Naive thymus-derived CD4-positive, alpha-beta T cell (primary cell): ENCODE data around the gene USP3. TPM values are rescaled to one million over a fixed set of nuclear protein-coding genes. Genes with fewer than 3 reads are reported as not detected.

ENCODE experiments used
- ATAC-seq: fragments of 150-1000 bp; cut with Tn5 transposase; 2 replicates; pipeline ENCODE4 v1.10.0; 2021; ENCODE audit warnings: mild to moderate bottlenecking, moderate library complexity
- CTCF ChIA-PET: fragments of 350-600 bp; sonication (Branson Sonifier 250); formaldehyde crosslinking; loops from one replicate; lab custom pipeline; 2021; ENCODE audit warnings: antibody characterized with exemption; lab: Charles Lee
- POLR2A ChIA-PET: fragments of 350-600 bp; sonication (Branson Sonifier 250); formaldehyde crosslinking; loops from one replicate; lab custom pipeline; 2021; ENCODE audit warnings: antibody characterized with exemption, inconsistent platforms; lab: Charles Lee
- DNase-seq, 9 donors: peaks; one replicate each; pipeline versions ENCODE4 v3.0.0 to v3.0.0-alpha.2; 2020 to 2022; ENCODE audit warnings: mixed read lengths in 1 of 9
- H3K27ac ChIP-seq: one replicate; pipeline ENCODE4 v1.7.0; 2013; ENCODE audit warnings: mild to moderate bottlenecking, low read depth, low read length, moderate library complexity
- H3K27me3 ChIP-seq, 2 donors: one replicate each; pipeline ENCODE4 v1.7.0; 2013; ENCODE audit warnings: low read length in 2 of 2, mild to moderate bottlenecking in 2 of 2, moderate library complexity in 2 of 2; ENCODE audit not compliant: control insufficient read depth in 2 of 2, insufficient read depth in 2 of 2
- H3K36me3 ChIP-seq, 3 experiments: 1 replicate in 2 of 3; 2 replicates in 1 of 3; pipeline ENCODE4 v1.7.0; 2013; ENCODE audit warnings: low read length in 3 of 3, mild to moderate bottlenecking in 3 of 3, moderate library complexity in 1 of 3; ENCODE audit not compliant: insufficient read depth in 3 of 3, control insufficient read depth in 2 of 3
- H3K4me1 ChIP-seq, 2 donors: one replicate each; pipeline ENCODE4 v1.7.0; 2013; ENCODE audit warnings: low read length in 2 of 2, mild to moderate bottlenecking in 2 of 2, moderate library complexity in 1 of 2; ENCODE audit not compliant: control insufficient read depth in 2 of 2, insufficient read depth in 2 of 2
- H3K4me3 ChIP-seq: 2 replicates; pipeline ENCODE4 v1.7.0; 2013; ENCODE audit warnings: mild to moderate bottlenecking, low read length
- H3K9me3 ChIP-seq, 3 experiments: 1 replicate in 2 of 3; 2 replicates in 1 of 3; pipeline ENCODE4 v1.7.0; 2013; ENCODE audit warnings: low read length in 3 of 3; ENCODE audit not compliant: control insufficient read depth in 2 of 3
- H3K27ac Mint-ChIP-seq, 9 donors: one replicate each; pipeline ENCODE4 v1.8.0; 2020 to 2022; ENCODE audit warnings: mixed read lengths in 9 of 9, mild to moderate bottlenecking in 8 of 9, moderate library complexity in 5 of 9, inconsistent platforms in 2 of 9
- H3K27me3 Mint-ChIP-seq, 5 donors: one replicate each; pipeline ENCODE4 v1.8.0; 2021 to 2022; ENCODE audit warnings: mixed read lengths in 5 of 5, mild to moderate bottlenecking in 1 of 5
- H3K36me3 Mint-ChIP-seq, 5 donors: one replicate each; pipeline ENCODE4 v1.8.0; 2020 to 2022; ENCODE audit warnings: mixed read lengths in 5 of 5, mild to moderate bottlenecking in 3 of 5, inconsistent platforms in 1 of 5
- H3K4me1 Mint-ChIP-seq, 7 donors: one replicate each; pipeline ENCODE4 v1.8.0; 2020 to 2022; ENCODE audit warnings: mixed read lengths in 7 of 7, mild to moderate bottlenecking in 3 of 7, inconsistent platforms in 1 of 7
- H3K4me3 Mint-ChIP-seq, 10 donors: one replicate each; pipeline ENCODE4 v1.8.0; 2020 to 2022; ENCODE audit warnings: mild to moderate bottlenecking in 10 of 10, mixed read lengths in 10 of 10, moderate library complexity in 6 of 10, inconsistent platforms in 2 of 10
- H3K9me3 Mint-ChIP-seq, 11 donors: one replicate each; pipeline ENCODE4 v1.8.0; 2020 to 2022; ENCODE audit warnings: mixed read lengths in 11 of 11, mild to moderate bottlenecking in 4 of 11, inconsistent platforms in 1 of 11, moderate library complexity in 1 of 11
- intact Hi-C, 2 donors: fragments of 100-400 bp; cut with micrococcal nuclease; formaldehyde crosslinking; loops; one replicate each; pipeline ENCODE4 v1.15.1; 2023
- polyA plus RNA-seq, 2 donors: library from polyadenylated mRNA; unstranded; fragments of 300-500 nt; fragmentation: Illumina TruSeq; gene quantifications; one replicate each; pipeline ENCODE4 v1.2.3, GENCODE V29; 2021
- total RNA-seq, 6 experiments: library from RNA in 5 of 6; stranded (reverse) in 5 of 6; gene quantifications; 1 replicate in 5 of 6; 2 replicates in 1 of 6; pipeline ENCODE4 v1.2.3 and lab custom pipeline; 2021 to 2026

The USP3 gene
- total and polyA plus RNA-seq, 7 experiments from 2014 or later = 53.3 to 288 (median 140) TPM

GRCh38 chr15:63512148-63512547 is 7.8 kb downstream of the USP3 start:
- DNase-seq (no peak), ATAC-seq (no peak)
- Mint-ChIP-seq H3K27ac (peak overlapping the region in 8 of 9 donors; percentile 56 to 92 (median 86)), H3K4me3 (peak overlapping the region; percentile 12 to 77 (median 74)), H3K27me3 (no peaks in the 10 kb centered on the region), H3K36me3 (peaks cover 0 to 3% (median 0%) of the 10 kb centered on the region in 5 donors), H3K9me3 (no peaks in the 10 kb centered on the region), H3K4me1 (peaks cover 67 to 98% (median 96%) of the 10 kb centered on the region in 7 donors)
- Histone ChIP-seq H3K36me3 (no peaks in the 10 kb centered on the region), H3K27me3 (no peaks in the 10 kb centered on the region), H3K4me3 (no peak overlapping the region), H3K27ac (peak overlapping the region; percentile 57), H3K9me3 (no peaks in the 10 kb centered on the region), H3K4me1 (peaks cover 65 to 87% of the 10 kb centered on the region in 2 donors)
- intact Hi-C loops = loop anchor here in 1 of 2 donors (1.0 kb wide), 1 partner anchor 8 kb away; the partner anchor contains the start of gene USP3
- CTCF ChIA-PET = interaction anchor here (0.9 to 1.2 kb wide), 2 partner anchors 26 to 49 kb away, joined by 3 to 4 read pairs; no protein-coding TSS in a partner anchor
- POLR2A ChIA-PET = interaction anchor here (0.5 to 3.6 kb wide), 7 partner anchors 7 to 80 kb away, joined by 3 to 28 read pairs (median 5); partner anchors contain the start of gene USP3

DNA sequence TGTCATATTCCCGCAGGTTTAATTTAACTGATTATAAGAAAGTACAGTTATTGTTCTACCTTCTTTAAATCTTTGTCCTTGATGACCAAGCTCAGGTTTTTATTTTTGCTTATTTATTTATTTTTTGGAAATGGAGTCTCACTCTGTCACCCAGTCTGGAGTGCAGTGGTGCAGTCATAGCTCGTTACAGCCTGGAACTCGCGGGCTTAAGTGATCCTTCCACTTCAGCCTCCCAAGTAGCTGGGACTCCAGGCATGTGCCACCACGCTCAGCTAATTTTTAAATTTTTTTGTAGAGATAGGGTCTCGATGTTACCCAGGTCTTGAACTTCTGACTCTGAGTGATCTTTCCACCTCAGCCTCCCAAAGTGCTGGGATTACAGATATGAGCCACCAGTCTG is 8.9 kb downstream of the USP3 start:
- no peak overlapping the region for H3K4me3 ChIP-seq
- Mint-ChIP-seq H3K27ac (peak overlapping the region in 8 of 9 donors; percentile 48 to 92 (median 80)), H3K36me3 (peaks cover 0 to 3% (median 0%) of the 10 kb centered on the region in 5 donors), H3K4me3 (peak overlapping the region in 8 of 10 donors; percentile 20 to 80 (median 54)), H3K4me1 (peaks cover 64 to 99% (median 97%) of the 10 kb centered on the region in 7 donors), H3K9me3 (no peaks in the 10 kb centered on the region), H3K27me3 (no peaks in the 10 kb centered on the region)
- peak overlapping the region; percentile 57 for H3K27ac ChIP-seq
- POLR2A ChIA-PET = interaction anchor here (0.5 to 3.6 kb wide), 7 partner anchors 8 to 46 kb away, joined by 3 to 28 read pairs (median 4); partner anchors contain the start of gene USP3
- H3K27me3 ChIP-seq = no peaks in the 10 kb centered on the region
- intact Hi-C loops = no loop called here
- DNase-seq = no peak
- no peak for ATAC-seq
- peaks cover 65 to 89% of the 10 kb centered on the region in 2 donors for H3K4me1 ChIP-seq
- CTCF ChIA-PET = interaction anchor here (1.0 to 2.5 kb wide), 5 partner anchors 8 to 39 kb away, joined by 3 to 12 read pairs (median 4); no protein-coding TSS in a partner anchor
- no peaks in the 10 kb centered on the region for H3K9me3 ChIP-seq
- no peaks in the 10 kb centered on the region for H3K36me3 ChIP-seq

- H3K27me3 Mint-ChIP-seq = no peaks in the 10 kb centered on the region
These were observed 9.3 kb downstream of the USP3 start for GRCh38 chr15:63513728-63514127.

DNA sequence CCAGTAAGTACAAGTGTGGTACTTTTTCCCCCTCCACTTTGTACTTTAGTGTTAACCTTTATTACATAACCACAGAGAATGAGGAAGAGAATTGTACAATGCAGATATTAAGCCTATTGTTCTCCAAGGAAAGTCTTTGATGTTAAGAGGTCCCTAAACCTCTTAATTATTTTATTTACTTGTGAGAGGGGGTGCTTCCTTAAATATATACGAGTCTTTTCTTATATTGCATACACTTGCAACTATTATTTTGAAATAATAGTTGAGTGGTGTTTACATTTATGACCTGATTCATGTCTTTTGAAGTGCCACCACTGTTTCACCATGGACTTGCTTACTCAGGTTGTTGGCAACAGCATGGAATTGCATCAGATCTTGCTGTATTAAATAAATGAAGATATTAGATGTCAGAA is 10.1 kb downstream of the USP3 start:
- CTCF ChIA-PET = interaction anchor here (1.0 to 2.5 kb wide), 2 partner anchors 27 to 48 kb away, joined by 6 to 12 read pairs; no protein-coding TSS in a partner anchor
- intact Hi-C loops = no loop called here
- no peak for DNase-seq

More at GRCh38 chr15:63513728-63514127, 9.3 kb downstream of the USP3 start:
- POLR2A ChIA-PET = interaction anchor here (1.0 to 3.6 kb wide), 4 partner anchors 9 to 29 kb away, joined by 3 to 28 read pairs (median 5); partner anchors contain the start of gene USP3
- H3K36me3 ChIP-seq = no peaks in the 10 kb centered on the region
- DNase-seq = no peak
- Mint-ChIP-seq H3K4me3 (peak overlapping the region in 5 of 10 donors; percentile 50 to 80 (median 65)), H3K4me1 (peaks cover 60 to 99% (median 97%) of the 10 kb centered on the region in 7 donors), H3K36me3 (peaks cover 0 to 3% (median 0%) of the 10 kb centered on the region in 5 donors), H3K27ac (peak overlapping the region in 6 of 9 donors; percentile 26 to 86 (median 77)), H3K9me3 (no peaks in the 10 kb centered on the region)
- H3K9me3 ChIP-seq = no peaks in the 10 kb centered on the region
- no peaks in the 10 kb centered on the region for H3K27me3 ChIP-seq
- intact Hi-C loops = no loop called here
- no peak overlapping the region for H3K4me3 ChIP-seq
- CTCF ChIA-PET = interaction anchor here (1.0 to 2.5 kb wide), 4 partner anchors 8 to 39 kb away, joined by 3 to 12 read pairs (median 4); no protein-coding TSS in a partner anchor
- peak overlapping the region; percentile 57 for H3K27ac ChIP-seq
- ATAC-seq = no peak
- H3K4me1 ChIP-seq = peaks cover 64 to 84% of the 10 kb centered on the region in 2 donors

DNA sequence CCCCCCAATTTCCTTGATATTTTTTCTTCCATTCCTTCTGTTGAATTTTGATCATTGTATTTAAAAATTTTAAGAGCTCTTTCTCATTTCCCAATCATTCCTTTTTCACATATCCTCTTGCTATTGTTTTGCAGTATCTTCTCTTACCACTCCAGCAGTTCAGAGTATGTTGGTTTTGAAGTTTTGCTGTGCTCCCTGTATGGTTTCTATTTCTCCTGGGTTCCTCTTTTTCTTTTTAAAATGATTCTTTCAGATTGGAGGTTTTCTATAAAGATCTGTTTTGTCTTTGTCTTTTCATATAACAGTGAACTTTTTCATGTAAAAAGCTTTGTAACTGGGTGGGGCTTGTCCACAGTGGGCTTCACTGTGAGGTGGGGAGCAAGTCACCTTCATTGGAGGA is 12.8 kb downstream of the USP3 start:
- DNase-seq = no peak
- intact Hi-C loops = loop anchor here in 1 of 2 donors (1.0 to 2.0 kb wide), 2 partner anchors 9 to 36 kb away; no protein-coding TSS in a partner anchor
- H3K4me1 Mint-ChIP-seq = peaks cover 41 to 100% (median 97%) of the 10 kb centered on the region in 7 donors
- ChIA-PET CTCF (interaction anchor here (0.9 to 1.2 kb wide), 3 partner anchors 11 to 28 kb away, joined by 3 to 6 read pairs (median 3); no protein-coding TSS in a partner anchor), POLR2A (interaction anchor here (1.1 to 1.6 kb wide), 3 partner anchors 10 to 16 kb away, joined by 4 to 11 read pairs (median 10); partner anchors contain the start of gene USP3)
- Histone ChIP-seq H3K4me3 (no peak overlapping the region), H3K36me3 (no peaks in the 10 kb centered on the region), H3K27me3 (no peaks in the 10 kb centered on the region), H3K27ac (peak overlapping the region; percentile 45), H3K4me1 (peaks cover 57 to 73% of the 10 kb centered on the region in 2 donors), H3K9me3 (no peaks in the 10 kb centered on the region)
- H3K36me3 Mint-ChIP-seq = peaks cover 0 to under 1% (median 0%) of the 10 kb centered on the region in 5 donors
- no peaks in the 10 kb centered on the region for H3K27me3 Mint-ChIP-seq
- H3K27ac Mint-ChIP-seq = peak overlapping the region in 8 of 9 donors; percentile 34 to 87 (median 62)
- peak overlapping the region; percentile 9 to 77 (median 65) for H3K4me3 Mint-ChIP-seq
- H3K9me3 Mint-ChIP-seq = no peaks in the 10 kb centered on the region
- peak; percentile 26 for ATAC-seq

More for the DNA sequence above, 10.1 kb downstream of the USP3 start:
- Mint-ChIP-seq H3K36me3 (peaks cover 0 to 3% (median 0%) of the 10 kb centered on the region in 5 donors), H3K4me3 (peak overlapping the region in 9 of 10 donors; percentile 9 to 80 (median 65)), H3K9me3 (no peaks in the 10 kb centered on the region), H3K27ac (peak overlapping the region in 7 of 9 donors; percentile 26 to 88 (median 79)), H3K27me3 (no peaks in the 10 kb centered on the region), H3K4me1 (peaks cover 58 to 99% (median 97%) of the 10 kb centered on the region in 7 donors)
- Histone ChIP-seq H3K36me3 (no peaks in the 10 kb centered on the region), H3K4me3 (no peak overlapping the region), H3K4me1 (peaks cover 57 to 84% of the 10 kb centered on the region in 2 donors), H3K9me3 (no peaks in the 10 kb centered on the region), H3K27ac (no peak overlapping the region), H3K27me3 (no peaks in the 10 kb centered on the region)
- ATAC-seq = peak; percentile 40
- POLR2A ChIA-PET = interaction anchor here (2.1 to 3.6 kb wide), 2 partner anchors 10 to 29 kb away, joined by 6 to 28 read pairs; partner anchors contain the start of gene USP3

GRCh38 chr15:63517628-63518027 is 13.2 kb downstream of the USP3 start:
- Mint-ChIP-seq H3K4me3 (peak overlapping the region; percentile 9 to 77 (median 65)), H3K27me3 (no peaks in the 10 kb centered on the region), H3K4me1 (peaks cover 39 to 100% (median 97%) of the 10 kb centered on the region in 7 donors), H3K27ac (peak overlapping the region; percentile 5 to 94 (median 66)), H3K9me3 (no peaks in the 10 kb centered on the region), H3K36me3 (no peaks in the 10 kb centered on the region)
- ATAC-seq = peak; percentile 78
- no peaks in the 10 kb centered on the region for H3K27me3 ChIP-seq
- H3K9me3 ChIP-seq = no peaks in the 10 kb centered on the region
- peaks cover 57 to 70% of the 10 kb centered on the region in 2 donors for H3K4me1 ChIP-seq
- intact Hi-C loops = loop anchor here in 1 of 2 donors (1.0 to 2.0 kb wide), 2 partner anchors 9 to 35 kb away; no protein-coding TSS in a partner anchor
- H3K4me3 ChIP-seq = no peak overlapping the region
- H3K36me3 ChIP-seq = no peaks in the 10 kb centered on the region
- peak overlapping the region; percentile 45 for H3K27ac ChIP-seq
- POLR2A ChIA-PET = interaction anchor here (1.1 to 1.6 kb wide), 3 partner anchors 10 to 16 kb away, joined by 4 to 11 read pairs (median 10); partner anchors contain the start of gene USP3
- no peak for DNase-seq
- CTCF ChIA-PET = interaction anchor here (0.9 to 1.2 kb wide), 4 partner anchors 11 to 42 kb away, joined by 3 to 6 read pairs (median 3); no protein-coding TSS in a partner anchor
